ENCODE results near the gene NLGN1.

DNA sequence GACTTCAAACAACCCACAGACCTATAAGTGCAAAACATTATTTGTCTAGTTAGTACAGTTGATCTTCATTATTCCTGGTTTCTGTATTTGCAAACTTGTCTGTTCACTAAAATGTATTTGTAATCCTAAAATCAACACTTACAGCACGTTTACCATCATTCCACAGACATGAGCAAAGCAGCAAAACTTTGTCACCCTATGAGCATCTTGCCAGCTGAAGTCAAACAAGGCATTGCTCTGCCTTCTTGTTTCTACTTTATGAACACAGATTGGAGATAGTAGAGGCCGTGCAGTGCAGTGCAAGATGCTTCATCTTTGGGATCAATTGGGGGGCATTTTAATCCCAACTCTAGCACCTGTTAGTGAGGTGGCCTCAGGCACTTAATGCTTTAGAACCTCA is 202.1 kb downstream of the NLGN1 start:
- TF ChIP-seq CTCF (IDR thresholded peaks at IDR 0.05 in 2 of 3, conservative IDR thresholded peaks at IDR 0.05 in 1 of 3; ENCODE audit: borderline replicate concordance in 1 of 3, insufficient read depth in 1 of 3, low read depth in 2 of 3, low read length in 2 of 3), result no peak
- TF ChIP-seq EZH2 (IDR thresholded peaks at IDR 0.05), result no peak
- TF ChIP-seq, protein P1, sequence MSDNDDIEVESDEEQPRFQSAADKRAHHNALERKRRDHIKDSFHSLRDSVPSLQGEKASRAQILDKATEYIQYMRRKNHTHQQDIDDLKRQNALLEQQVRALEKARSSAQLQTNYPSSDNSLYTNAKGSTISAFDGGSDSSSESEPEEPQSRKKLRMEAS (IDR thresholded peaks at IDR 0.05), result no peak
- no peak for TF ChIP-seq SRF (IDR thresholded peaks at IDR 0.05; ENCODE audit: low read depth)
- TF ChIP-seq CEBPB (IDR thresholded peaks at IDR 0.05; ENCODE audit: low read depth), result no peak
- no peak for TF ChIP-seq POLR2A (IDR thresholded peaks at IDR 0.05; ENCODE audit: borderline replicate concordance, extremely low read depth, insufficient read depth, insufficient read length)
